AG04450 (cell line): Measurements from ENCODE around the gene B9D1. TPM values are rescaled to one million over a fixed set of nuclear protein-coding genes. Genes with fewer than 3 reads are reported as not detected.

Source experiments
- CTCF ChIA-PET: fragments of 300-600, 350-600 bp; formaldehyde crosslinking; extraction: SDS; loops from one replicate; lab custom pipeline; 2022; ENCODE audit warnings: antibody characterized with exemption, inconsistent platforms; lab: Charles Lee
- POLR2A ChIA-PET: fragments of 350-600 bp; formaldehyde crosslinking; extraction: SDS; loops from one replicate; lab custom pipeline; 2021; ENCODE audit warnings: antibody characterized with exemption, inconsistent platforms; lab: Yijun Ruan, JAX
- DNase-seq: peaks from one replicate; pipeline ENCODE4 v3.0.0-alpha.2; 2011; ENCODE audit warnings: low read depth, low spot score
- H3K27ac ChIP-seq: one replicate; pipeline ENCODE4 v1.5.1; 2012; ENCODE audit warnings: low read depth, low read length, control low read depth
- H3K27me3 ChIP-seq: one replicate; pipeline ENCODE4 v1.6.0; 2012; ENCODE audit warnings: low read length; ENCODE audit not compliant: control insufficient read depth, insufficient read depth
- H3K4me3 ChIP-seq: 2 replicates; pipeline ENCODE4 v1.5.1; 2011; ENCODE audit warnings: mild to moderate bottlenecking, low read depth, low read length, control low read depth
- H3K9me3 ChIP-seq: 2 replicates; pipeline ENCODE4 v1.5.1; 2012; ENCODE audit warnings: low read length; ENCODE audit not compliant: control insufficient read depth, insufficient read depth
- CTCF ChIP-seq: IDR thresholded peaks from 2 replicates; pipeline ENCODE4 v1.5.1; 2011; ENCODE audit warnings: low read depth, low read length, control low read depth, inconsistent platforms
- polyA plus RNA-seq: library from polyadenylated mRNA; depleted of rRNA; stranded (reverse); fragments of >200 nt; gene quantifications from 2 replicates; pipeline ENCODE4 v1.2.3, GENCODE V29; 2011

B9D1 gene
- polyA plus RNA-seq, 1 experiment, result 35.2 TPM

GRCh38 chr17:19320876-19321275 lies 41.6 kb downstream of the B9D1 start:
- H3K4me3 ChIP-seq, result no peak overlapping the region
- POLR2A ChIA-PET, result no interaction called here
- no peak for DNase-seq
- H3K27ac ChIP-seq, result no peak overlapping the region
- no peak for TF ChIP-seq CTCF
- no peaks in the 10 kb centered on the region for H3K9me3 ChIP-seq
- H3K27me3 ChIP-seq, result no peaks in the 10 kb centered on the region
- CTCF ChIA-PET, result no interaction called here

GRCh38 chr17:19319771-19320505 lies 42.6 kb downstream of the B9D1 start:
- Histone ChIP-seq H3K27me3 (no peaks in the 10 kb centered on the region), H3K9me3 (no peaks in the 10 kb centered on the region), H3K27ac (no peak overlapping the region), H3K4me3 (no peak overlapping the region)
- ChIA-PET POLR2A (no interaction called here), CTCF (no interaction called here)
- no peak for TF ChIP-seq CTCF
- no peak for DNase-seq

GRCh38 chr17:19318611-19319010 lies 43.9 kb downstream of the B9D1 start:
- no peaks in the 10 kb centered on the region for H3K9me3 ChIP-seq
- H3K27ac ChIP-seq, result no peak overlapping the region
- no peak overlapping the region for H3K4me3 ChIP-seq
- TF ChIP-seq CTCF, result no peak
- no peak for DNase-seq
- CTCF ChIA-PET, result no interaction called here
- POLR2A ChIA-PET, result interaction anchor here (0.7 kb wide), 1 partner anchor 1886 kb away, joined by 7 read pairs; no protein-coding TSS in a partner anchor
- no peaks in the 10 kb centered on the region for H3K27me3 ChIP-seq

- no peak for TF ChIP-seq CTCF
- ChIA-PET CTCF (no interaction called here), POLR2A (no interaction called here)
- no peaks in the 10 kb centered on the region for H3K9me3 ChIP-seq
- H3K27me3 ChIP-seq, result no peaks in the 10 kb centered on the region
- DNase-seq, result peak; percentile 21
- H3K4me3 ChIP-seq, result no peak overlapping the region
- H3K27ac ChIP-seq, result peak overlapping the region; percentile 47
Measured at GRCh38 chr17:19317359-19318095, 45.0 kb downstream of the B9D1 start.

- Histone ChIP-seq H3K27ac (peak overlapping the region; percentile 47), H3K27me3 (no peaks in the 10 kb centered on the region), H3K4me3 (no peak overlapping the region), H3K9me3 (no peaks in the 10 kb centered on the region)
- ChIA-PET CTCF (no interaction called here), POLR2A (no interaction called here)
- DNase-seq, result no peak
- no peak for TF ChIP-seq CTCF
Measured at GRCh38 chr17:19316761-19317358, 45.7 kb downstream of the B9D1 start.
